Measurements from ENCODE around the gene USF2.

The USF2 gene

GRCh38 chr19:35248310-35249145, 20.2 kb upstream of the USF2 start, which contains the start of gene LSR:
TSS of gene LSR (plus strand) at chr19:35249002. CDS start at chr19:35249023, 21 bp downstream.
- DNase-seq (ENCODE audit: extremely low read depth, low read depth) = no peak
- TF ChIP-seq, protein P1, sequence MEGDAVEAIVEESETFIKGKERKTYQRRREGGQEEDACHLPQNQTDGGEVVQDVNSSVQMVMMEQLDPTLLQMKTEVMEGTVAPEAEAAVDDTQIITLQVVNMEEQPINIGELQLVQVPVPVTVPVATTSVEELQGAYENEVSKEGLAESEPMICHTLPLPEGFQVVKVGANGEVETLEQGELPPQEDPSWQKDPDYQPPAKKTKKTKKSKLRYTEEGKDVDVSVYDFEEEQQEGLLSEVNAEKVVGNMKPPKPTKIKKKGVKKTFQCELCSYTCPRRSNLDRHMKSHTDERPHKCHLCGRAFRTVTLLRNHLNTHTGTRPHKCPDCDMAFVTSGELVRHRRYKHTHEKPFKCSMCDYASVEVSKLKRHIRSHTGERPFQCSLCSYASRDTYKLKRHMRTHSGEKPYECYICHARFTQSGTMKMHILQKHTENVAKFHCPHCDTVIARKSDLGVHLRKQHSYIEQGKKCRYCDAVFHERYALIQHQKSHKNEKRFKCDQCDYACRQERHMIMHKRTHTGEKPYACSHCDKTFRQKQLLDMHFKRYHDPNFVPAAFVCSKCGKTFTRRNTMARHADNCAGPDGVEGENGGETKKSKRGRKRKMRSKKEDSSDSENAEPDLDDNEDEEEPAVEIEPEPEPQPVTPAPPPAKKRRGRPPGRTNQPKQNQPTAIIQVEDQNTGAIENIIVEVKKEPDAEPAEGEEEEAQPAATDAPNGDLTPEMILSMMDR (IDR thresholded peaks at IDR 0.05; ENCODE audit: low read depth, low read length) = no peak

DNA sequence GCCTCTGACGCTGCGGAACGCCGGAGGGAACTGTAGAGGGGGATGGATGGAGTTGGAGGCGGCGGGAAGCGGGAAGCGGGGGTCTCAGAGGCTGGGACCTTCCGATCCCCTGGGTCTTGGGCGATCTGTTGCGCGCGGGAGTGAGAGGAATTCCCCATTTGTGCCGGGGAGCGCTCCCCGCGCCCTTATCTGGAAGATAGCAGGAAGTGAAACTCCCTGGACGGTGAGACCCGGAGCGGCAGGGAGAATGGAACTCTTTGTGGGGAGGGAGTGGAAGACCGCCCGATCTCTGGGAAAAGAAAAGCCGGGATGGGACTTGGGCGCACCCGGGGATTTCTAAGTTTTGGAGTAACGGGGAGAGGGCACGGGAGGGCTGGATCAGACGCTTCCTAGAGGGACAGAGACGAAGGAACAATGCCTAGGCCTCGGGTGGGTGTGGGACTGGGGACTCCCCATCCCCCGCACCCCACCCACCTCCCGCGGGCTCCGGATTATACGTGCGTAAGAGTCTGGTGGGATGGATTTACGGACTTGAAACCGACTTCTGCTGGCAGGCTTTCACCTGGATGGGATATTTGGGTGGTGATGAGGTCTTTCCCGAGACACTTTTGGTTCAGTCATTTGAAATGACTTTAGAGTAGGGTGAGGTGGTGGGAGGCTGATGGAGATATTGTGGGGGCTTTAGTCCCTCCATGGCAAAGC, 19.5 kb upstream of the USF2 start:
- DNase-seq (ENCODE audit: extremely low read depth, low read depth) = no peak
- TF ChIP-seq, protein P1 (IDR thresholded peaks at IDR 0.05; ENCODE audit: low read depth, low read length) = no peak

DNA sequence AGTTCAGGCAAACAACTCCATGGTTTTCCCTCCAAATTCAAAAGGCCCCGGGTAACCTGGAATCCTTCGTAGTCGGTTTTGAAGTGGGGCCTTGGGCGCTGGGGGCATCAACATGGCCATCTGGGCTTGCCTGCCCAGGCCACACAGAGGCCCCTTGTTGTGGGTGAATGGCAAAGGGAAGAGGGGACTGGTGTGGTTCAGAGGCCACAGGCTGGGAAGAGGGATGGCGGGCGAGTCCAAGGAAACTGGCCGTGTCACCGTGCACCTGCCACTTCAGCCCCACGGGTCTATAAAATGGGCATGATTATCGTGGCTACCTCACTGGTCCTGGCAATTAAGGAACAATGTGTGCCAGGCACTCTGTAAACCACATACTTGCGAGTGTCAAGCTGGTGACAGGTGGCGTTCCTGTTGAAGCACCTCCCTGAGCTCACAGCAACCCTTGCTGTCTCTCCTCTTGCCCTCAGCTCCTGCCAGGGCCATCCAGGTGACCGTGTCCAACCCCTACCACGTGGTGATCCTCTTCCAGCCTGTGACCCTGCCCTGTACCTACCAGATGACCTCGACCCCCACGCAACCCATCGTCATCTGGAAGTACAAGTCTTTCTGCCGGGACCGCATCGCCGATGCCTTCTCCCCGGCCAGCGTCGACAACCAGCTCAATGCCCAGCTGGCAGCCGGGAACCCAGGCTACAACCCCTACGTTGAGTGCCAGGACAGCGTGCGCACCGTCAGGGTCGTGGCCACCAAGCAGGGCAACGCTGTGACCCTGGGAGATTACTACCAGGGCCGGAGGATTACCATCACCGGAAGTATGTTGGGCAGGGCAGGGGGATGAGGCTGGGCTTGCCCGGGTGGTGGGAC, 18.7 kb upstream of the USF2 start:
- TF ChIP-seq, protein P1 (IDR thresholded peaks at IDR 0.05; ENCODE audit: low read depth, low read length) = no peak
- DNase-seq (ENCODE audit: extremely low read depth, low read depth) = no peak

DNA sequence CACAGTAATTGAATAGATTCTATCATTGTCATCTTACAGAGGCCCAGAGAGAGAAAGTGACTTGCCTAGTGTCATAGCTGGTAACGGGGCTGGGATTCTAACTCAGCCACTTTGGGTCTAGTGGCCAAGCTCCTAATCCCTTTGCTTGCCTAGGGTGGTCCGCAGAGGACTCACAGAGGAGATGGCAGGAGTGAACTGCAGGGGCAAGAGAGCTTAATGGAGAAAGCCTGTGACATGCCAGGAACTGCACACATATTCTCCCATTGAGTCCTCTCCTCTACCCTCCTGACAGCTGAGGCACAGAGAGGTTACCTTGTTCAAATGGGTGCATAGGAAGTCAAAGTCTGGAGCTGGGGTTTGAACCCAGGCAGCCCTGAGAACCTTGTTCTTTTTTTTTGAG, 17.3 kb upstream of the USF2 start:
- no peak for DNase-seq (ENCODE audit: extremely low read depth, low read depth)
- TF ChIP-seq, protein P1 (IDR thresholded peaks at IDR 0.05; ENCODE audit: low read depth, low read length) = no peak

DNA sequence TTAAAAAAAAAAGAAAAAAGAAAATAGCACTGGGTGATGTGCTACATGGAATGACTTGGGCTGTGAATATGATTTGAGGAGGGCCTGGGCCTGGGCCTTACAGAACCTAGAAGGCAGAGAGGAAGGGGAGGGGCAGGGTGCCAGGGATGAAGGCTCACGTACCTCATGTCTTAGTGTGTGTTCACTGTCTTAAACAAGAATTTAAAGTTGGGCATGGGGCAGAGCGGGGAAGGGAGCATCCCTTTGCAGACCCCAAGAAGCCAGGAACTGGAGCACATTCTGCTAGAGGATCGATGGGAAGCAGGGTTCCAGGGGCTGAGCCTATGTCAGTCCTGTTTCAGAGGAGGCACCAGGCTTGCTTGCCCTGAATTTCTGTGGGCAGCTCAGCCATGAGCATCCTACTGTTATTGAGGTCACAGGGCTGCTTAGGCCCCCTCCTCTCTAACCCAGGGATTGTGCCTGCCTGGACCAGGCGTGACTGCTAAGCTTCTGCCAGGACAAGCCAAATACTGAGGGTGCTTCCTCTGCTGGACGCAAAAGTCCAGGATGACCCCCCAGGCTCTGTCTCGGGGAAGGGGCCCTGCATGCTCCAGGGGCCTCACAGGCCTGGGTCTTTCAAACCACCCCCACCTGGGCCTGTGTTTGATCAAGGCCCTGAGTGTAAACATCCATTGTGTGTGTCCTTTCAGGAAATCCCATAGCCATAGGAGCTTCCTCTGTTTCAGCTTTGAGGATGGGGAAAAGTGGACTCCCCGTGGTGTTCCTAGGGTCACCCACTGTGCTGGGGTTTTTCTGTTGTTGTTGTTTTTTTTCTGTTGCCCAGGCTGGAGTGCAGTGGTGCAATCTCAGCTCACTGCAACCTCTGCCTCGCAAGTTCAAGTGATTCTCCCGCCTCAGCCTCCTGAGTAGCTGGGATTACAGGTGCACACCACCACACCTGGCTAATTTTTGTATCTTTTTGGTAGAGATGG, 15.2 kb upstream of the USF2 start:
- TF ChIP-seq, protein P1 (IDR thresholded peaks at IDR 0.05; ENCODE audit: low read depth, low read length) = no peak
- DNase-seq (ENCODE audit: extremely low read depth, low read depth) = no peak
